Rectal smooth muscle tissue (tissue), 1 donor: ENCODE measurements around the gene SPOP.
"Not testable (repeated sequence)": the region's sequence is repeated elsewhere in the genome, so short reads cannot be mapped to it uniquely, and the experiment has no call there.

ENCODE experiments used
- H3K27ac ChIP-seq: one replicate; pipeline ENCODE4 v1.7.0; 2013; ENCODE audit warnings: low read depth, low read length, inconsistent platforms
- H3K27me3 ChIP-seq: one replicate; pipeline ENCODE4 v1.7.0; 2013; ENCODE audit warnings: low read length; ENCODE audit not compliant: control insufficient read depth, insufficient read depth
- H3K36me3 ChIP-seq: one replicate; pipeline ENCODE4 v1.7.0; 2013; ENCODE audit warnings: low read length; ENCODE audit not compliant: control insufficient read depth, insufficient read depth
- H3K4me1 ChIP-seq: one replicate; pipeline ENCODE4 v1.7.0; 2013; ENCODE audit warnings: low read length; ENCODE audit not compliant: control insufficient read depth, insufficient read depth
- H3K4me3 ChIP-seq: one replicate; pipeline ENCODE4 v1.7.0; 2013; ENCODE audit warnings: low read length
- H3K9ac ChIP-seq: one replicate; pipeline ENCODE4 v1.7.0; 2013; ENCODE audit warnings: low read length

Gene SPOP

DNA sequence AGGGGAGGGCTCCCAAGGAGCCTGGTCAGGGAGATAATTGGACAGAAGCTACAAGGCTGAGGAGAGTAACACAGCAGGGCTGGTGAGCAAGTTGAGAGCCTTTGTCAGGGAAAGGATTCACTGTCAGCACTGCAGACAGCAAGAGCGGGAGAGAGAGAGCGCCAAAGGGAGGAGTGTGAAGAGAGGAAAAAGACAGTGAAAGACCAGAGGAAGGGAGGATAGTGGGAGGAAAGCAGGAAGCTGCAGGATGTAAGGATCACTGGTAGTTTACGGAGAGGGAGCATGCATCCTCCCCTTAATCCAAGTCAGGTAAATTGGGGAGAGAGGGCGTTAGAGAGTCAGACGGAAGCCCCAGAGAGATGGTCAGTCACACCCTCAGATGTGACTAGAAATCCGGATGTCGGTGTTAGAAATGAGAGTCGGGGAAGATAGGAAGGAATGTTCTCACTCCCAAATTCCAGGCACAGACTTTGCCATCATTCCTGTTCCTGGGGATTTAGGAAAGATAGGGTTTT lies 13.8 kb upstream of the SPOP start:
- H3K27me3 ChIP-seq, result no peaks in the 10 kb centered on the region
- H3K36me3 ChIP-seq, result no peaks in the 10 kb centered on the region
- H3K4me3 ChIP-seq, result peak overlapping the region; percentile 26
- peaks cover 27% of the 10 kb centered on the region for H3K4me1 ChIP-seq
- peak overlapping the region; percentile 92 for H3K27ac ChIP-seq
- H3K9ac ChIP-seq, result peak overlapping the region; percentile 40

DNA sequence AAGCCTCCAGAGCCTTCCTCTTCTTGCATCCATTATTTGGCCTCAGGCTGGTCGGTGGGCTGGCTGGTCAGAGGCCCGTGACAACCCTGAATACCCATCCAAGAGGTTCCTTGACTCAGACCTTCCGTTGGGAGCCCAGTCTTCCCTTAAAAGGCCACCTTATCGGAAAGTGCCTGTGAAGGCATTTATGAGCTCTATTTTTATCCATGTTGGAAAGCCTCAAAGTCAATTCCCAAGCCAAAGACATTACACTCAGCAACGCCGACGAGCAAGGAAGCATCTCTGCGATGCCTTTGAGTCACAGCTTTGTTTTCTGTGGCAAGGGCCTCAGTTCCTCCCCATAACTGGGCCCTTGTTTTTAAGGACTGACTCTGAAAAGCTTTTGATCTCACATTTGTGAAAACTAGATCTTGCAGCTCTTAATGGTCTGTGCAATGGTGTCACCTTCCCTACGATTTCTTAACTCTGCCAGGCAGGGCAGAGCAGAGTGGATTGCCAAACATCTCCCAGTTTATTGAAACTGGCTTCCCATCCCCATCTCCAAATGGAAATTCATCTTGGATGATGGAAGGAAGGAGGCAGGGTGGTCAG lies 13.3 kb upstream of the SPOP start:
- H3K27ac ChIP-seq, result peak overlapping the region; percentile 92
- H3K4me3 ChIP-seq, result peak overlapping the region; percentile 26
- peaks cover 27% of the 10 kb centered on the region for H3K4me1 ChIP-seq
- H3K27me3 ChIP-seq, result no peaks in the 10 kb centered on the region
- no peaks in the 10 kb centered on the region for H3K36me3 ChIP-seq
- H3K9ac ChIP-seq, result no peak overlapping the region

DNA sequence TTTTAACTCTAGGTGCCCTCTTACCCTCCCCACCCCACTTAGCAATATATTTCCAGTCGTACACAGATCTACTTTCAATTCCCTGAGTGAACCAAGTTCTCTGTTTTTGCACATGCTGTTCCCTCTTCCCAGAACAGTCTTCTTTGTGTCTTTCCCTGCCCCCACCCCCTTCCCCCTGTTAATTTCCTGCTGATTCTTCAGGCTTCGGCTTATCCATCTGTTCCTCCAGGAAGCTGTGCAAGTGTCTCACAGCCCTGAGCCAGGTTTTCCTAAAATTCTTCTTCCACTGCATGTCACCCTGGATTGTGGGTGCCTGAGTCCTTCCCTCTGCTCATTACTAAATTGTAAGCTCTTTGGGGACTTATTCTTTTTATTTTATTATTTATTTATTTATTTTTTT lies 12.4 kb upstream of the SPOP start:
- H3K4me1 ChIP-seq, result peaks cover 26% of the 10 kb centered on the region
- H3K27me3 ChIP-seq, result no peaks in the 10 kb centered on the region
- H3K27ac ChIP-seq, result peak overlapping the region; percentile 83
- no peak overlapping the region for H3K9ac ChIP-seq
- H3K36me3 ChIP-seq, result no peaks in the 10 kb centered on the region
- no peak overlapping the region for H3K4me3 ChIP-seq

DNA sequence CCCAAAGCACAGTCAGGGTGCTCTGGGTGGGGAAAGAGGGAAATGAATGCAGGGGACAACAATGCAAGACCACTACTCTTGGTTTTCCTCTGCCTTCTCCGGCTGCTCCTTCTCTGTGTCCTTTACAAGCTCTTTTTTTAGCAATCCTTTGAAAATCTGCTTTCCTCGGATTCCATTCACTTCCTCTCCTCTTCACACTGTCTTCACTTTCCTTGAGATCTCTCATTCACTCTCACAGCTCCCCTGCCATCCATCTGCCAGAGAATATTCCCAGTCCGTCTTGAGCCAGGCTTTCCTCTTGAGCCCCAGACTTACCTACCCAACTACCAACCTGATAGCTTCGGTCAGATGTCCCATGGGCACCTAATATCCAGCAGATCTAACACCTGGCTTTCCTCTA lies 11.0 kb upstream of the SPOP start:
- peaks cover 20% of the 10 kb centered on the region for H3K4me1 ChIP-seq
- no peak overlapping the region for H3K9ac ChIP-seq
- no peaks in the 10 kb centered on the region for H3K36me3 ChIP-seq
- H3K27ac ChIP-seq, result peak overlapping the region; percentile 58
- H3K4me3 ChIP-seq, result peak overlapping the region; percentile 7
- H3K27me3 ChIP-seq, result no peaks in the 10 kb centered on the region

DNA sequence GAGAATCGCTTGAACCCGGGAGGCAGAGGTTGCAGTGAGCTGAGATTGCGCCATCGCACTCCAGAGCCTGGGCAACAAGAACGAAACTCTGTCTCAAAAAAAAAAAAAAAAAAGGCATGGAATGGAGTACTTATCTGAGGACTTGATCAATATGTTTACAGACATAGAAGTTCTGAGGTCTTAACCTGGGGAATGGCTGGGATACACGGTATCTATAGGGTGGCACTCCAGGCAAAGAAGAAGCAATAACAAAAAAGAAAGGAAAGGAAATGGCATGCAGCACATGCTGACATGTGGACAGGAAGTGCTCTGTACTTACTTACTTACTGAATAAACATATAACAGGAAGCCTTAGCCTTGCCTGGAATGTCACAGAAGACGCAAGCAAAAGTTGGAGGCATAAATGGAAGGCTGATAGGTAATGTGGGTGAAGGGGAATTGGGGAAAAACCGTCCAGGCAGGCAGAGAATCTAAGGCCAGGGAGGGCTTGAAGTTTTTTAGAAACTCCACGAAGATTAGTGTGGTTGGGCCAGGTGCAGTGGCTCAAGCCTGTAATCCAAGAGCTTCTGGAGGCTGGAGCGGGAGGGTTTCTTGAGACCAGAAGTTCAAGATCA lies 10.1 kb upstream of the SPOP start:
- H3K27ac ChIP-seq, result peak overlapping the region; percentile 58
- H3K9ac ChIP-seq, result no peak overlapping the region
- no peaks in the 10 kb centered on the region for H3K36me3 ChIP-seq
- H3K4me3 ChIP-seq, result no peak overlapping the region
- no peaks in the 10 kb centered on the region for H3K27me3 ChIP-seq
- H3K4me1 ChIP-seq, result peaks cover 20% of the 10 kb centered on the region

DNA sequence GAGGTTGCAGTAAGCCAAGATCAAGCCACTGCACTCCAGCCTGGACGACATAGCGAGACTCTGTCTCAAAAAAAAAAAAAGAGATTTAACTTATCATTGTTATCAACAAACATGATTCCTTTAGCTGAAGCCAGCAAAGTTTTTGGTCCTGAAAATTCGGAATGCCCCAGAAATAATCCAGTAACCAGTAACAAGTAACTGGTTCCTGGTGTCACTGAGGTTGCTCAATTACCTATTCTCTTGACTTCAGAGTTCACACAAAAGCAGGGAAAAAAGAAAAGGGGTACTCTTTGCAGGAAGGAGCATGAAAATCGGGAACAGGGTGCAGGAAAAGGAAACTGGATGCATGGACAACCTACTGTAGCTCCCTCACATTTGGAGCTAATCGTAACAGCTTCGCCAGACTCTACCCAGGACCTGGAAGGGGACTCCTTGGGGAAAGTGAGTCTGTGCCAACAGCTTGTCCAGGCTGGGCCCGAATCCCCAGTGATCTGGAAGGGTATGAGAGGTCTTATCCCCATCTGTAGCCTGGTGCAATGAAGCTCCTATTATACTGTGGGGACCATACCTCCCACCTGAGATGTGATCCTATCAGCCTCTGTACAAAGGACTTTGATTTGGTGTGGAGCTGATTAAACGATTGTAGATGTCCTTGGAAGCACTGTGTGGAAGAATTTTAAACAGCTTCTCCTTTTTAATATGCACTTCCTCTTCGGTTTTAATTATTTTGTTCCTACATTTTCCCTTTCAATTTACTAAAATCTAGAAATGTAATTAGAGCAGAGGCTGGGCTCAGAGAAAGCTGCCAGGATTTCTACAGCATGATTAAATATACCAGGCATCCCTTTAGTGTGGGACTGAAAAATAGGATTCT lies 3.4 kb upstream of the SPOP start:
- Histone ChIP-seq H3K9ac (no peak overlapping the region), H3K27me3 (no peaks in the 10 kb centered on the region), H3K4me3 (no peak overlapping the region), H3K4me1 (peaks cover 5% of the 10 kb centered on the region), H3K27ac (no peak overlapping the region), H3K36me3 (no peaks in the 10 kb centered on the region)

DNA sequence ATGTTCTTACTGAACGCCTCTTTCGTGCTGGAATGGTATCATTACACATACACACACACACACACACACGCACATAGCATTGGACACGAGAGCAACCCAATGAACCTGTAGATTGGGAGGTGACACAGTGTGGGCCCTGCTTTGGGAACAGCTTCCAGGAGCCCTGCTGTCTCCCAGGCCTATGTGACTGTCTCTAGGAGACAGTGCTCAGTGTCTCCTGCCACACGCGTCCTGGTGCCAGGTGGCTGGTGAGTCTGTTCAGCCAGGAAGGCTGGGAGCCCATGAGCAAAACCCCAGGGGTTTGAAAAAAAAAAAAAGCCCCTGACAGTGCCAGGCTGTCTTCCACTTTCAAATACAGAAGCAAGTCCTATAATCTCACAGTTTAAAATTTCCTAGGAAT lies 2.4 kb upstream of the SPOP start:
- peaks cover 6% of the 10 kb centered on the region for H3K4me1 ChIP-seq
- H3K4me3 ChIP-seq, result no peak overlapping the region
- H3K9ac ChIP-seq, result no peak overlapping the region
- H3K36me3 ChIP-seq, result no peaks in the 10 kb centered on the region
- no peak overlapping the region for H3K27ac ChIP-seq
- no peaks in the 10 kb centered on the region for H3K27me3 ChIP-seq

DNA sequence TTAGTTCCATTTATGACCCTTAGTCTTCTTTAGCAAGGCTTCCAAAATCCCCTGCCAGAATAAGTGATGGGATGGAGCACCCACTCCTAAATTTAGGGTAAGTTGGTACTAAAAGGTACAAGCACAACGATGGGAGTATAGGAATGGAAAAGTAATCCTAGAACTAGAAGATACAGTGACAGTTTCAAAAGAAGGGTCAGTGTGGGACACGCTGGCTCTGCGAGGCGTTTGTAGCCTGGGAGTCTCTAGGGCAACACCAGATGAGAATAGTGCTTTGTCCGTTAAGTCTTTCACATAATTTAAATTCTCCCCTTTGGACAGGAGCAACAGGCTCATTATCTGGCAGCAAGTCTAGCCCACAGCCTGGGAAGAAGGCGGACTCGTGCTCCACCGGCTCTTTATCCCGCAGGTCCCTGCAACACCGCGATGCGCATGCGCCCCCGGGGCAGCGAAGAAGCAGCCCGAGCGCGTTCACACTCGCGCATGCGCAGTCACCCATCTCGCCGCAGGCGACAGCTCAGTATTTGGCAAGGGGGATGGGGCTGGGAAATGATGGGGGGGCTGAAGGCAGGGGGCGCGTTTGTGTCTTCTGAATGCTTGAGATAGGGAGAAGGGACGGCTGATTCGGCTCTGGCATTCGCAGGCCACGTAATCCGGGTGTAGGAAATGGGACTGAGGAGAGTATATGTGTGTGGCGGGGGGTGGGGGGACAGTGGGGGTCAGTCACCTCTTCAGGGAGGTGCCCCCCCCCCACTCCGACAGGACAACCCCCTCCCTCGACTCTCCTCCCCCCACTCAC lies 564 bp downstream of the SPOP start:
- Histone ChIP-seq H3K27me3 (no peaks in the 10 kb centered on the region), H3K27ac (peak overlapping the region; percentile 99), H3K4me1 (peaks cover 13% of the 10 kb centered on the region), H3K36me3 (peaks cover 2% of the 10 kb centered on the region), H3K9ac (peak overlapping the region; percentile 68), H3K4me3 (peak overlapping the region; percentile 75)

DNA sequence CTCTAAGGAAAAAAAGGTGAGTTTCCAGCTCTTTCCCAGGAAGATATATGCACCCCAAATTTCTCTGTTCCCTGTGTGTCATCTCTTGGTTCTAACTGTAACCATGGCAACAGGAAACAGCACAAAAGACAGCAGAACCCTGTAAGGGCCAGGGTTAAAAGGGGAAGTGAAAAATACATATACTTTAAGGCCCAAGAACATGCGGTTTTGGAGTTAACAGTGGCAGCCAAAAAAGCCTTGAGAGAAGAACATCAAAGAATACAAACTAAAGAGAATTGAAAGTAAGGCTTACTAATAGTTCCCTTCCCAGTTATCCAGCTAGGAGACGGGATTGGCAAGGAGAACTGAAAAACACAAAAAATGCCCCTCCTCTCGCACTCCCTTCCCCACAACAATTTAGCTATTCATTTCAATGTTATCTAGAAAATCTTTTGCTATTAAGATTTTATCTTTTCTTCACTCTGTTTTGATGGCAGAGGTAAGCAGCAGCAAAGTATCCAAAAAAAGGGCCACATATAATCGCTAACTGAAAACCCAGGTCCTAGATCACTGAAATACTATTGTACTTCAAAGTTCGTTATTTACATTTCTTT lies 1.5 kb downstream of the SPOP start:
- Histone ChIP-seq H3K27me3 (no peaks in the 10 kb centered on the region), H3K27ac (peak overlapping the region; percentile 99), H3K4me3 (peak overlapping the region; percentile 75), H3K36me3 (peaks cover 2% of the 10 kb centered on the region), H3K9ac (no peak overlapping the region), H3K4me1 (peaks cover 15% of the 10 kb centered on the region)

DNA sequence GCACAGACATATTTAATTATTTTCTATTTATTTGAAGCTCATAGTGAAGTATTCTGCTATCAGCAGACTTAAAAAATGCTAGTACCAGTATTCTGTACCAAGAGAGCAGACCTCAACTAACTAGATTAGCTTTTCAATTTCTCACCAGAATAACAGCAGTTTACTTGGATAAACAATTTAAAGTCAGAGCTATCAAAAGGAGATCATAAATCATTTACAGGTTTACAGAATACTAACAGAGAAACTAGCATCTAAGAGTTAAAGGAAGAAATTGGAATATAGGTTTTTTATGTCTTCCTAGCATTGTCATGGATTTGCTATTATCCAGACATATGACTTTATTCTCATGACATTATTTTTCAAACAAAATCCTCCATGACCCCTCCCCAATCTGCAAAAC lies 3.4 kb downstream of the SPOP start:
- Histone ChIP-seq H3K4me1 (peaks cover 25% of the 10 kb centered on the region), H3K27me3 (no peaks in the 10 kb centered on the region), H3K27ac (peak overlapping the region; percentile 99), H3K36me3 (peaks cover 2% of the 10 kb centered on the region), H3K4me3 (no peak overlapping the region), H3K9ac (no peak overlapping the region)

DNA sequence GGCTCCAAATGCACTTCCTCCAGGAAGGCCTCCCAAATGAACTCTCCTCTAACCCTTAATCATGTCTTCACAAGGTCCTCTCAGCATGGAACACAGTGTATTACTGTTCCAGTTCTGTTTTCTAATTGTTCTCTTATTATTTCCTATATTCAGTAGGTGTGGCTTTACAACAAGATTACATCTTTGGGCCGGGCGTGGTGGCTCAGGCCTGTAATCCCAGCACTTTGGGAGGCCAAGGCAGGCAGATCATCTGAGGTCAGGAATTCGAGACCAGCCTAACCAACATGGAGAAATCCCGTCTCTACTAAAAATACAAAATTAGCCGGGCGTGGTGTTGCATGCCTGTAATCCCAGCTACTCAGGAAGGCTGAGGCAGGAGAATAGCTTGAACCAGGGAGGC lies 4.2 kb downstream of the SPOP start:
- H3K4me3 ChIP-seq, H3K9ac ChIP-seq, H3K36me3 ChIP-seq, H3K27me3 ChIP-seq: not testable (repeated sequence)
- H3K27ac ChIP-seq, result peak overlapping the region; percentile 45
- H3K4me1 ChIP-seq, result peaks cover 25% of the 10 kb centered on the region

DNA sequence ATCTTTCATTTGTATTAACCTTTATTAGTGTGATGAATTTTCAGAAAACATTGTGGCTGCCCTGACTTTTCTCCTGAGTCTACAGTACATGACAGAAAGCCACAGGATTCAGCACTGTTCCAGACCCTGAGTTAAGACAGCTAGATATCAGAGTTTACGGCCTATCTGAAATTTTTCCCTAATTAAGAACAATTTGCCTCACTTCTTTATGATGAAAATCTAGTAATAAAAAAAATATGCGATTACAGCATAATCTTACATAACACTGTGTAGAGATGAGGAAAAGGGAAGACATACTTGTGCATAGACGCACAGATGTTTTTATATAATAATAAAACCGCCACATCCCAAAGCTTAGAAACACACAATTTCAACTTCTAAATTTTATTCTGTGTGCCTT lies 7.3 kb downstream of the SPOP start:
- H3K27me3 ChIP-seq, result no peaks in the 10 kb centered on the region
- peaks cover 19% of the 10 kb centered on the region for H3K4me1 ChIP-seq
- no peak overlapping the region for H3K4me3 ChIP-seq
- peaks cover 2% of the 10 kb centered on the region for H3K36me3 ChIP-seq
- peak overlapping the region; percentile 70 for H3K27ac ChIP-seq
- H3K9ac ChIP-seq, result no peak overlapping the region
